Esophagus squamous epithelium (tissue), 5 donors: ENCODE data around the gene DGLUCY. TPM values are rescaled to one million over a fixed set of nuclear protein-coding genes. Genes with fewer than 3 reads are reported as not detected.

ENCODE experiments used
- DNase-seq: peaks from one replicate; lab custom pipeline; 2025; lab: John Stamatoyannopoulos, UW
- H3K27ac ChIP-seq, 4 donors: fragments of 200-600 bp; sonication (generic); one replicate each; pipeline ENCODE4 v1.5.1; 2016 to 2019; ENCODE audit warnings: mild to moderate bottlenecking in 1 of 4
- H3K27me3 ChIP-seq, 4 donors: fragments of 200-600 bp; sonication (generic); 1 replicate in 3 of 4; 2 replicates in 1 of 4; pipeline versions ENCODE4 v1.5.1 to v1.6.0; 2017 to 2021; ENCODE audit warnings: antibody characterized with exemption in 1 of 4
- H3K36me3 ChIP-seq, 3 donors: fragments of 200-600 bp; sonication (generic); one replicate each; pipeline ENCODE4 v1.5.1; 2016 to 2019
- H3K4me1 ChIP-seq, 3 donors: fragments of 200-600 bp; sonication (generic); one replicate each; pipeline ENCODE4 v1.5.1; 2017 to 2019
- H3K4me3 ChIP-seq, 4 donors: fragments of 200-600 bp; sonication (generic); 1 replicate in 3 of 4; 2 replicates in 1 of 4; pipeline ENCODE4 v1.5.1; 2016 to 2019; ENCODE audit warnings: mild to moderate bottlenecking in 2 of 4, moderate library complexity in 1 of 4
- H3K9me3 ChIP-seq, 3 donors: fragments of 200-600 bp; sonication (generic); one replicate each; pipeline ENCODE4 v1.5.1; 2016 to 2019
- POLR2A ChIP-seq, 4 donors: fragments of 450-650 bp; IDR thresholded peaks; one replicate each; pipeline ENCODE4 v1.6.1; 2017; ENCODE audit warnings: antibody characterized with exemption in 4 of 4, mild to moderate bottlenecking in 4 of 4, moderate library complexity in 3 of 4
- whole genome bisulfite sequencing, 2 donors: methylation state at CpG; one replicate each; pipeline ENCODE4 v1.1.5; 2018; 5-methylcytosine and 5-hydroxymethylcytosine counted together
- intact Hi-C: fragments of 100-400 bp; cut with DNase I; formaldehyde crosslinking; loops from one replicate; pipeline ENCODE4 v1.15.0; 2022
- total RNA-seq, 4 donors: library from RNA; depleted of rRNA; stranded (reverse); fragments of >200 nt; gene quantifications; one replicate each; pipeline ENCODE4 v1.1.0, GENCODE V29; 2016
- TF ChIP-seq, protein P1 (sequence below), 6 experiments: fragments of 450-650 bp in 4 of 6; fragments of 200-600 bp in 2 of 6; sonication (generic) in 2 of 6; IDR thresholded peaks; one replicate each; pipeline ENCODE4 v1.5.1; 2016 to 2019; ENCODE audit warnings: antibody characterized with exemption in 6 of 6, mild to moderate bottlenecking in 4 of 6, moderate library complexity in 4 of 6
- donor health status: DM: yes; HTN: yes; CAD: no.

Gene DGLUCY
- total RNA-seq, 4 donors from 2014 or later = 32.6 to 51.3 (median 38.9) TPM

DNA sequence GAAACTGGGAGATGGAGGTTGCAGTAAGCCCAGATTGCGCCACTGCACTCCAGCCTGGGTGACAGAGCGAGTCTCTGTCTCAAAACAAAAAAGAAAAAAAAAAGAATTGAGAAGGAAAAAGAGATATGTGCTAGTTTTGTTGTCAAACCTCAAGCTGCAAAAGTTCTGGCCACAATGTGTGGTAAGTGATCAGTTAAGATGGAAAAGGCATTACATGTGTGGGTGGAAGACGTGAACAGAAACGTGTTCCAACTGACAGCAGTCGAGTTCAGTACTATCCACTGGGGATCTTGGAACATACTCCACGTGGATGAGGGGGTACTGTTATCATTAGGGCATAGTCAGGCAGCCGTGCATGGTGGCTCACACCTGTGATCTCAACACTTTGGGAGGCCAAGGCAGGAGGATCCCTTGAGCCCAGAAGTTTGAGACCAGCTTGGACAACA lies 113.3 kb downstream of the DGLUCY start:
- no peak for TF ChIP-seq POLR2A (IDR thresholded peaks at IDR 0.05)
- TF ChIP-seq, protein P1, sequence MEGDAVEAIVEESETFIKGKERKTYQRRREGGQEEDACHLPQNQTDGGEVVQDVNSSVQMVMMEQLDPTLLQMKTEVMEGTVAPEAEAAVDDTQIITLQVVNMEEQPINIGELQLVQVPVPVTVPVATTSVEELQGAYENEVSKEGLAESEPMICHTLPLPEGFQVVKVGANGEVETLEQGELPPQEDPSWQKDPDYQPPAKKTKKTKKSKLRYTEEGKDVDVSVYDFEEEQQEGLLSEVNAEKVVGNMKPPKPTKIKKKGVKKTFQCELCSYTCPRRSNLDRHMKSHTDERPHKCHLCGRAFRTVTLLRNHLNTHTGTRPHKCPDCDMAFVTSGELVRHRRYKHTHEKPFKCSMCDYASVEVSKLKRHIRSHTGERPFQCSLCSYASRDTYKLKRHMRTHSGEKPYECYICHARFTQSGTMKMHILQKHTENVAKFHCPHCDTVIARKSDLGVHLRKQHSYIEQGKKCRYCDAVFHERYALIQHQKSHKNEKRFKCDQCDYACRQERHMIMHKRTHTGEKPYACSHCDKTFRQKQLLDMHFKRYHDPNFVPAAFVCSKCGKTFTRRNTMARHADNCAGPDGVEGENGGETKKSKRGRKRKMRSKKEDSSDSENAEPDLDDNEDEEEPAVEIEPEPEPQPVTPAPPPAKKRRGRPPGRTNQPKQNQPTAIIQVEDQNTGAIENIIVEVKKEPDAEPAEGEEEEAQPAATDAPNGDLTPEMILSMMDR (IDR thresholded peaks at IDR 0.05) = no peak
- peak overlapping the region in 1 of 4 donors; percentile 2 for H3K27ac ChIP-seq

DNA sequence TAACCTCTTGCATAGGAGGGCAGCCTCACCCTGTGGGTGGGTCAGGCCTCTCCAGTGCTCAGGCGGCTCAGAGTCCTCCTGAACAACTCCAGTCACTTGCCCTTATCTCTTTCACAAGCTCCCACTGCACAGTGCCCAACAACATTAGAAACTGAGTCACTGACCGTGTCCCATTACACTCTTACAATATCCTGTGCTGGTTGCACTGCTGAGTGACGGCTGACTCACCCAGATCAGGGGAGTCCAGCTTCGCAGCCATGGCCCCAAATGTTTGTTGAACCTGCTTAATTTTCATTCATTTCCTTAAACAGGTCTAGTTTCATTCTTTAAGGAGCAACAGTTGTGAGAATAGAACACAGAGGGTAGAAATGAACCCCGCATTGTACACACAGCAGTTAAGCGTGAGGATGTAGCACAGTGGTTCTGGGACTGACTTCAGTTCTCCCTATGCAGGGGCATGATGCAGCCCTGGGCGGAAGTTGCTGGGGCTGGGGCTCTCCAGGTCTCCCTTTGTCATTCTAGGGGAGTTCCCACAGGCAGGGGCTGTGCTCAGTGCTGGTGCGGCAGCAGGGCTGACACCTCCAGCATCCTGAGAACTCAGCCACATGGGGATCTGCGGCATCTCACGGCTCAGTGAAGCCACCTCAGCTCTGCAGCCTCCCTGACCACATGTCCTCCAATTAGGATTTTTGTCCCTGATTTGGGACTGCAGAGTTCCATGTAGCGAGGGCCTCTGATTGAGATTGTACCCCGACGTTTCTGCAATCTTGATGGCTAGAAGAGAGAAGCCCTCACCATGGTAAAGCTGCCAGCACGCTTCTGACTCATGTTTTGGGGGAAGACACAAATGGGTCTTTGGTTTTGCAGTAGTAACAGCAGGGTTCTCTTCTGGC lies 114.5 kb downstream of the DGLUCY start:
- no peak for DNase-seq
- Histone ChIP-seq H3K36me3 (peaks cover 0 to 55% (median 0%) of the 10 kb centered on the region in 3 donors), H3K27me3 (no peaks in the 10 kb centered on the region), H3K4me1 (peaks cover 0 to 45% (median 22%) of the 10 kb centered on the region in 3 donors), H3K27ac (peak overlapping the region in 3 of 4 donors; percentile 33 to 63 (median 45)), H3K9me3 (no peaks in the 10 kb centered on the region), H3K4me3 (no peak overlapping the region)
- TF ChIP-seq, protein P1 (IDR thresholded peaks at IDR 0.05) = no peak
- TF ChIP-seq POLR2A (IDR thresholded peaks at IDR 0.05) = no peak
- intact Hi-C loops = no loop called here
- 53 to 65% methylated on average over 7 to 13 of the region's 14 CpGs for WGBS, 2 donors

More for the DNA sequence above, 113.3 kb downstream of the DGLUCY start:
- peaks cover 0 to 55% (median 0%) of the 10 kb centered on the region in 3 donors for H3K36me3 ChIP-seq
- DNase-seq = no peak
- intact Hi-C loops = no loop called here
- H3K4me1 ChIP-seq = peaks cover 0 to 41% (median 22%) of the 10 kb centered on the region in 3 donors
- H3K9me3 ChIP-seq = no peaks in the 10 kb centered on the region
- 52 to 61% methylated on average over 7 of the region's 7 CpGs for WGBS, 2 donors
- H3K27me3 ChIP-seq = no peaks in the 10 kb centered on the region
- no peak overlapping the region for H3K4me3 ChIP-seq

DNA sequence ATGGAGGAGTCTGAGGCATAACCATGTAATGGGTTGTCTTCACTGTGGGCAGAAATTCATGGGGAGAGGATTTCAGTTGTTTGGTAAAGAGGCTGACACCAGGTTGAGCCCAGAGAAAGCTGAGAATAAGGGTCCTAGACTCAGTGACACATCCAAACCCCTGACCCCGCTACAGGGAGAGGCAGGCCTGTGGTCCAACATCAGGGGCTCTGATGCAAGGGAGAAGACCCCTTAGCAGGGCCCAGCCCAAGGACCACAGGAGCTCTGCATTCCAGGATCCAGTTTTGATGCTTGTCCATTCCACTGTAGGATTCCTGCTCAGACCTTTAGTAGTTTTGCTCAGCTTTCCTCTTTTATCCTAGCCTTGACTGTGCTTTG lies 115.1 kb downstream of the DGLUCY start:
- no peaks in the 10 kb centered on the region for H3K9me3 ChIP-seq
- no peak overlapping the region for H3K4me3 ChIP-seq
- peak overlapping the region in 2 of 4 donors; percentile 45 to 65 for H3K27ac ChIP-seq
- no peak for DNase-seq
- peaks cover 0 to 43% (median 22%) of the 10 kb centered on the region in 3 donors for H3K4me1 ChIP-seq
- peaks cover 0 to 56% (median 0%) of the 10 kb centered on the region in 3 donors for H3K36me3 ChIP-seq
- TF ChIP-seq POLR2A (IDR thresholded peaks at IDR 0.05) = no peak
- TF ChIP-seq, protein P1 (IDR thresholded peaks at IDR 0.05) = no peak
- intact Hi-C loops = no loop called here
- WGBS, 2 donors = 100% methylated on average over 1 of the region's 1 CpG; no CpG with 5 or more reads in 1 of the 2 donors
- no peaks in the 10 kb centered on the region for H3K27me3 ChIP-seq

DNA sequence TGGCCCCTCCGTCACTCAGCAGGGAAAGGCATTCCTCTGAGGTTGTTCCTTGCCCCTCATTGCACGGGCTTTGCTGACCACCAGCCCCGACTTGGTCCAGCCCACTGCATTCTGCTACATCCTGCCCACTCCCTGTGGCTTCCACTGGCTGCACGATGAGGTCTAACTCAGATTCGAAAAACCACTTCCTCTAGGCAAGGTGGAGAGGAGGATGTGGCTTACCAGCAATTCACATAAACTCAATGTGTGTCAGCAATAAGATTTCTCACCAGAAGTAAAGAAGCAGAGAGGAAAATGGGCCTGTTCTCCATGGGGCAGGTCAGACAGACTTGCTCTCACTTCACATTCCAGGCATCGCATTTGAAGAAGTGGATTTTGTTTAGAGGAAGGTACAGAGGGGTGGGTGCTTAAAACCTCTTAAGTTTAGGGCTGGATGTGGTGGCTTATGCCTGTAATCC lies 115.9 kb downstream of the DGLUCY start:
- Histone ChIP-seq H3K4me3 (no peak overlapping the region), H3K4me1 (peaks cover 0 to 43% (median 22%) of the 10 kb centered on the region in 3 donors), H3K36me3 (peaks cover 0 to 59% (median 0%) of the 10 kb centered on the region in 3 donors), H3K27ac (peak overlapping the region; percentile 1 to 65 (median 40)), H3K9me3 (no peaks in the 10 kb centered on the region), H3K27me3 (no peaks in the 10 kb centered on the region)
- 43 to 73% methylated on average over 3 to 4 of the region's 6 CpGs for whole genome bisulfite sequencing, 2 donors
- no peak for DNase-seq
- intact Hi-C loops = no loop called here
- TF ChIP-seq, protein P1 (IDR thresholded peaks at IDR 0.05) = no peak
- TF ChIP-seq POLR2A (IDR thresholded peaks at IDR 0.05) = no peak
